Right atrium auricular region (tissue), 2 donors: ENCODE measurements around the gene S100A10. TPM values are rescaled to one million over a fixed set of nuclear protein-coding genes. Genes with fewer than 3 reads are reported as not detected.

ENCODE experiments used
- DNase-seq: peaks from one replicate; pipeline ENCODE4 v3.0.0-alpha.2; 2019; ENCODE audit warnings: low spot score
- H3K27ac ChIP-seq, 2 donors: fragments of 200-600 bp; sonication (generic); 1 replicate in 1 of 2; 2 replicates in 1 of 2; pipeline ENCODE4 v1.5.1; 2016 to 2019
- H3K27me3 ChIP-seq, 2 donors: fragments of 200-600 bp; sonication (generic); one replicate each; pipeline versions ENCODE4 v1.5.1 to v1.6.0; 2017 to 2019
- H3K36me3 ChIP-seq: fragments of 200-600 bp; sonication (generic); one replicate; pipeline ENCODE4 v1.5.1; 2016
- H3K4me1 ChIP-seq, 2 donors: fragments of 200-600 bp; sonication (generic); one replicate each; pipeline versions ENCODE4 v1.5.1 to v1.6.0; 2017 to 2019
- H3K4me3 ChIP-seq, 2 donors: fragments of 200-600 bp; sonication (generic); 1 replicate in 1 of 2; 2 replicates in 1 of 2; pipeline ENCODE4 v1.5.1; 2017 to 2019; ENCODE audit warnings: mild to moderate bottlenecking in 1 of 2, moderate library complexity in 1 of 2
- H3K9me3 ChIP-seq, 2 donors: fragments of 200-600 bp; sonication (generic); one replicate each; pipeline ENCODE4 v1.5.1; 2019
- total RNA-seq, 2 donors: library from RNA; depleted of rRNA; stranded (reverse); fragments of >200 nt; gene quantifications; one replicate each; pipeline ENCODE4 v1.1.0, GENCODE V29; 2016
- TF ChIP-seq, protein P1 (sequence below), 2 donors: fragments of 200-600 bp; sonication (generic); IDR thresholded peaks; one replicate each; pipeline ENCODE4 v1.5.1; 2019; ENCODE audit warnings: antibody characterized with exemption in 2 of 2

S100A10 gene
- total RNA-seq, 2 donors from 2014 or later, result 75.2 to 116 TPM

DNA sequence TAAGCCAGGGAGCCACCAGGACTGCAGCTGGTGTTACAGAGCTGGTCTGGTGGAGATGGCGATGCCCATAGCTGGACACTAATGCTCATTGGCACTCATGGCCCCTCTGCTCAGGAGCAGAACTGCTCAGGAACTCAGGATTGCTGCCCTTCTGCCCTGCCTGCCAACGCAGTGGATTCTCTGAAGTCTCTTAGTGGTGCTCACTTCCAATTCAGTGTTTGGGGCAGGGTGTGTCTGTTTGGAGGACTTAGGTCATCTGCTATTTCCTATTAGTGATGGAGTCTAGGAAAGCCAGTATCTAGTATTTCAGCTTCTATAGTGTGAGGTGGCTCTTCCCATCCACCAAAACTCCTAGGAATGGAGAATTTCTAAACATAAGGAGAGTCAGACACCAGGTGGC lies 29.1 kb downstream of the S100A10 start:
- Histone ChIP-seq H3K4me1 (peaks cover 0 to 12% of the 10 kb centered on the region in 2 donors), H3K36me3 (no peaks in the 10 kb centered on the region), H3K9me3 (no peaks in the 10 kb centered on the region), H3K27ac (no peak overlapping the region), H3K4me3 (no peak overlapping the region), H3K27me3 (no peaks in the 10 kb centered on the region)
- TF ChIP-seq, protein P1, sequence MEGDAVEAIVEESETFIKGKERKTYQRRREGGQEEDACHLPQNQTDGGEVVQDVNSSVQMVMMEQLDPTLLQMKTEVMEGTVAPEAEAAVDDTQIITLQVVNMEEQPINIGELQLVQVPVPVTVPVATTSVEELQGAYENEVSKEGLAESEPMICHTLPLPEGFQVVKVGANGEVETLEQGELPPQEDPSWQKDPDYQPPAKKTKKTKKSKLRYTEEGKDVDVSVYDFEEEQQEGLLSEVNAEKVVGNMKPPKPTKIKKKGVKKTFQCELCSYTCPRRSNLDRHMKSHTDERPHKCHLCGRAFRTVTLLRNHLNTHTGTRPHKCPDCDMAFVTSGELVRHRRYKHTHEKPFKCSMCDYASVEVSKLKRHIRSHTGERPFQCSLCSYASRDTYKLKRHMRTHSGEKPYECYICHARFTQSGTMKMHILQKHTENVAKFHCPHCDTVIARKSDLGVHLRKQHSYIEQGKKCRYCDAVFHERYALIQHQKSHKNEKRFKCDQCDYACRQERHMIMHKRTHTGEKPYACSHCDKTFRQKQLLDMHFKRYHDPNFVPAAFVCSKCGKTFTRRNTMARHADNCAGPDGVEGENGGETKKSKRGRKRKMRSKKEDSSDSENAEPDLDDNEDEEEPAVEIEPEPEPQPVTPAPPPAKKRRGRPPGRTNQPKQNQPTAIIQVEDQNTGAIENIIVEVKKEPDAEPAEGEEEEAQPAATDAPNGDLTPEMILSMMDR (IDR thresholded peaks at IDR 0.05), result no peak
- no peak for DNase-seq

DNA sequence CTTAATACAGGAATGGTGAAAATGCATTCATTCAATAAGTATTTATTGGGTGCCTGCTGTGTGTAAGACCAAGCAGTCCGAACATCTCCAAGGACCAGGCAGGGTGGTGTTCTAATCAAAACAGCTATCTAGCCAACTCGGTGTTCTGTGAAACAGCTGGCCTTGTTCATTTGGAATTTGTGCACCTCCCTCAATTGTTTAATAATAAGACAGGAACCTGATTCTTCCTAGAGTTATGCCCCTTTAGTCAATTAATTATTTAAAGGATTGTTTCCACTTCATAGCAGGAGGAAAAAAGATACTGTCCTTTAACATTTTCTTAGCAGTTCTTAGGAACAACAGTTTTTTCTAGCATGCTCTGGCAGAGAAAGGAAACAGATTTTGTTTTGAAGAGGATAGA lies 30.4 kb downstream of the S100A10 start:
- no peaks in the 10 kb centered on the region for H3K27me3 ChIP-seq
- DNase-seq, result no peak
- H3K4me1 ChIP-seq, result peaks cover 0 to 3% of the 10 kb centered on the region in 2 donors
- TF ChIP-seq, protein P1 (IDR thresholded peaks at IDR 0.05), result no peak
- H3K4me3 ChIP-seq, result no peak overlapping the region
- no peaks in the 10 kb centered on the region for H3K36me3 ChIP-seq
- peak overlapping the region in 1 of 2 donors; percentile 6 for H3K27ac ChIP-seq
- no peaks in the 10 kb centered on the region for H3K9me3 ChIP-seq

DNA sequence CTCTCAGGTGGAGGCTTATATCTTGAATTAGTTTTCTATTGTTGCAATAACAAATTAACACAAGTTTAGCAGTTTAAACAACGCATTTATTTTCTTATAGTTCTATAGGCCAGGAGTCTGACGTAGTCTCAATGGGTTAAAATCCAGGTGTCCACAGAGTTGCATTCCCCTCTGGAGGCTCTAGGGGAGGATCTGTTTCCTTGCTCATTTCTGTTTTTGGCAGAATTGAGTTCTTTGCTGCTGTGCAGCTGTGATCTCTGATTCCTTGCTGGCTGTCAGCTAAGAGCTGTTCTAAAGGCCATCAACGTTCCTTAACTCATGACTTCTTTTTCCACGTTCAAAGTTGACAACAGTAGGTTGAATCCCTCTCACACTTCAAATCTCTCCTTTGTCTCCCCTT lies 31.8 kb downstream of the S100A10 start:
- Histone ChIP-seq H3K36me3 (no peaks in the 10 kb centered on the region), H3K27ac (peak overlapping the region in 1 of 2 donors; percentile 31), H3K4me1 (no peaks in the 10 kb centered on the region), H3K4me3 (no peak overlapping the region), H3K9me3 (no peaks in the 10 kb centered on the region), H3K27me3 (no peaks in the 10 kb centered on the region)
- TF ChIP-seq, protein P1 (IDR thresholded peaks at IDR 0.05), result no peak
- no peak for DNase-seq

DNA sequence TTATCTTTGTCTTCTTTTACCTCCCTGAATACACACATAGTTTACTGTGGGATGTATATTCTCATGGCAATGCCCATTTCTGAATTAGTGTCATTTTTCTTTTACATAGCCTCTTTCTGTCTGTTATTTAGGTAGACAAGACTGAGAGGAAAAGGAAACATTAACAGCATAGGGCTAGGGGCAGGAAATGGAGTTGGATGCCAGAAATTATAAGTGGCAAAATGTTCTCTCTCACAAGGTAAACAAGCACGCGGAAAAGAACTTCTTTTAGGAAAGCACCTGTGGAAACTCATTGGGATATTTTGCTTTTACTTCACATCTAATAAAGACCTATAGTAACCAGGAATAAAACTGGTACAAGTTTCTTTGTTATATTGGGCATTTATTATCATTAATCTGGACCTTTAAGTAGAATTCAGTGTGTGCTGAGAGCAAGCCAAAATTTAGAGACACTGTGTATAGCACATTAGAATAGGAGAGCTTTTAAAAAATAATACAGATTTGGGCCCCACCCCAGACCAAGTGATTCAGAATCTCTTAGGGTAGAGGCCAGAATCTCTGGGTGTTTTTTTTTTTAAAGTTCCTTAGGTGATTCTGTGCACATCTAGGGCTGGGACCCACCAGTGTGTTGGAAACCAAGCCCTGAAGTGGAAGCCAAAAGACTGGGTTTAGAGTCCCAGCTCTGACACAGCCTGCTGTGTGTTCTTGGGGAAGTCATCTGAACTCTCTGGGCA lies 32.7 kb downstream of the S100A10 start:
- H3K36me3 ChIP-seq, result no peaks in the 10 kb centered on the region
- no peaks in the 10 kb centered on the region for H3K27me3 ChIP-seq
- TF ChIP-seq, protein P1 (IDR thresholded peaks at IDR 0.05), result no peak
- no peaks in the 10 kb centered on the region for H3K9me3 ChIP-seq
- peak overlapping the region in 1 of 2 donors; percentile 31 for H3K27ac ChIP-seq
- H3K4me1 ChIP-seq, result no peaks in the 10 kb centered on the region
- H3K4me3 ChIP-seq, result no peak overlapping the region
- no peak for DNase-seq

DNA sequence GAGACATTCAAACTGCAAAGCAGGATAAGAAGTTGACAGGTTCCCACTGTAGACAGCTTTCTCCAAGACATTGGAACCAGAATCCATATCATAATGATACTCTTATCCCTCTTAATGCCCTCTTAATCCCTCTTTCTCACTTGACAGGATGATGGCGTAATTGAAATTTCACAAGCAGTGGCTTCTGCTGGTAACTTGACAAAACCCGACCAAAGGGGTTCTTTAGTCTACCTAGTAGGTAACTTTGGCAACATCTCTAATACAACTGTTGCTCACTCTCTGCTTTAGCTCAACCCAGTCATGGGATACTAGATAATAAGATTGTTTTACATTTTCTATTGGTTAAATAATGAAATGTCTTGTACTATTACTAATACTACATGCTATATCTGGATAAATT lies 34.7 kb downstream of the S100A10 start:
- H3K36me3 ChIP-seq, result no peaks in the 10 kb centered on the region
- H3K27ac ChIP-seq, result no peak overlapping the region
- no peaks in the 10 kb centered on the region for H3K9me3 ChIP-seq
- H3K27me3 ChIP-seq, result no peaks in the 10 kb centered on the region
- H3K4me1 ChIP-seq, result no peaks in the 10 kb centered on the region
- TF ChIP-seq, protein P1 (IDR thresholded peaks at IDR 0.05), result no peak
- no peak overlapping the region for H3K4me3 ChIP-seq
- DNase-seq, result no peak
